NCI-H2227 (cell line): ENCODE measurements around the gene GPX4.
A peak's percentile ranks its signal among the peaks of the same experiment; 100 is the strongest.

Experiments
- DNase-seq: peaks from one replicate; lab custom pipeline; 2025; ENCODE audit not compliant: unreplicated experiment; lab: John Stamatoyannopoulos, UW

GPX4 gene

GRCh38 chr19:1130771-1131717 is 27.2 kb downstream of the GPX4 start:
- DNase-seq, result no peak

DNA sequence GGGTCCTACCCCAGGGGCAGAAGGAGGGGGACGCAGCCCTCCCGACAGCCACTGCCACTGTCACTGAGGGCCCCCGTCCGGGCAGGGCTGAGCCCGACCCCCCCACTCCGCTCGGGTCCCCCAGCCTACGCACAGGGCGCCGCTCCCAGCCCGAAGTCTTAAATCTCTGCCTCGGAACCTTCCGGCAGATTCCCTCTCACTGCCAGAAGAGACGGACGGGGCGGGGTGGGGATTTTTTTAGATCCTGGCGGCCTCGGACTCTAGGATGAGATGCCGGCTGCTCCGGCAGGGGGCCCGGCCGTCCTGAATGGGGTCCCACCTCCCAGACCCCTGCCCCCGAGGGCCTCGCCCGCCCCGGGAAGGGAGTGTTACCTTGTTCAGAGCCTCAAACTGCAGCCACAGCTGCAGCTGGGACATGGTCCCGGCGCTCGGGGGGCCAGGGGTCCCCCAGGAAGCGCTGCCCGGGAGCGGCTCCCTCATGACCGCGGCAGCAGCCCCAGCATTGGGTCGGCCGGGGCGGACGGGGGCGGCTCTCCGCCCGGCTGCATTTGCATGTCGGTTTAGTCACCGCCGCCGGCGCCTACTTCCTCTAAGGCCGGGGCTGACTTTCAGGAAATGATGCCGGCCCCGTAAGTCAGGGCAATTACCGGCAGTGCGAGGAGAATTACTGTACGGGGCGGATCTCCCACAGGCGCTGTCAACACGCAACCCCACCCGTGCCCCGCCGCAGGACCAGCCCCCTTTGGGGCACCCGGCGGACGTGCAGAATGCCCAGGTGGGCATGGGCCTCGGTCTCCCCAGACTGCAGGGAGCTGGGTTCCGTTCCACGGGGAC is 28.1 kb downstream of the GPX4 start:
- DNase-seq, result peak; percentile 60

- no peak for DNase-seq
These were observed 29.0 kb downstream of the GPX4 start for GRCh38 chr19:1132552-1133383.

DNA sequence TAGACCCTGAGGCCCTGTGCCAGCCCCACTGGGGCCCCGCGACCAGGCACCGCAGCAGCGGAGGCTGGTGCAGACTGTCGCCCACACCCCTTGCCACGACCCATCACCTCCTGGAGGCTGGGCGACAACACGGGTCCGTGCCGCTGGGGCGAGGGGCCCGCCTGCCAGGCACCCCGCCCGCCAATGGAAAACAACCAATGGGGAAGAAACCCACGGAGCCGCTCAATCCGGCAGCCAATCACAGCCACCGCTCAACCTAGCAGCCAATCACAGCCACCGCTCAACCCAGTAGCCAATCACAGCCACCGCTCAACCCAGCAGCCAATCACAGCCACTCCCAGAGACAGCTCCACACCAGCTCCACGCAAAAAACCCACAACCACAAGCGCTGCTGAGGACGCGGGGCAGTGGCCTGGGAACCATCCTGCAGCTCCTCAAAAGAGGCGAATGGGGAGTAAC is 29.7 kb downstream of the GPX4 start:
- DNase-seq, result no peak

DNA sequence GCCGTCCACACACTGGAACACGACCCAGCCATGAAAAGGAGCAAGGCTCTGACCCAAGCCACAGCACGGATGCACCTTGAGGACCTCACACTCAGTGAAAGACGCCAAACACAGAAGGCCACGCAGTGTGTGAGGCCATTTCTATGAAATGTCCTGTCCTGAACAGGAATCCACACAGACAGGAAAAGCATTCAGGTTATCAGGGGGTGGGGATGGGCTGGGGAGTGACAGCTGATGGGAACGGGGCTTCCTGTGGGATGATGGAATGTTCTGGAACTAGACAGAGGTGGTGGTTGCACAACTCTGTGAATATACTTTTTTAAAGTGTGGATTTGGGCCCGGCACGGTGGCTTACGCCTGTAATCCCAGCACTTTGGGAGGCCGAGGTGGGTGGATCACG is 30.6 kb downstream of the GPX4 start:
- no peak for DNase-seq

- no peak for DNase-seq
These were observed 31.7 kb downstream of the GPX4 start for GRCh38 chr19:1135454-1135853.

- DNase-seq, result peak; percentile 30
These were observed 32.4 kb downstream of the GPX4 start for GRCh38 chr19:1136201-1136600.

DNA sequence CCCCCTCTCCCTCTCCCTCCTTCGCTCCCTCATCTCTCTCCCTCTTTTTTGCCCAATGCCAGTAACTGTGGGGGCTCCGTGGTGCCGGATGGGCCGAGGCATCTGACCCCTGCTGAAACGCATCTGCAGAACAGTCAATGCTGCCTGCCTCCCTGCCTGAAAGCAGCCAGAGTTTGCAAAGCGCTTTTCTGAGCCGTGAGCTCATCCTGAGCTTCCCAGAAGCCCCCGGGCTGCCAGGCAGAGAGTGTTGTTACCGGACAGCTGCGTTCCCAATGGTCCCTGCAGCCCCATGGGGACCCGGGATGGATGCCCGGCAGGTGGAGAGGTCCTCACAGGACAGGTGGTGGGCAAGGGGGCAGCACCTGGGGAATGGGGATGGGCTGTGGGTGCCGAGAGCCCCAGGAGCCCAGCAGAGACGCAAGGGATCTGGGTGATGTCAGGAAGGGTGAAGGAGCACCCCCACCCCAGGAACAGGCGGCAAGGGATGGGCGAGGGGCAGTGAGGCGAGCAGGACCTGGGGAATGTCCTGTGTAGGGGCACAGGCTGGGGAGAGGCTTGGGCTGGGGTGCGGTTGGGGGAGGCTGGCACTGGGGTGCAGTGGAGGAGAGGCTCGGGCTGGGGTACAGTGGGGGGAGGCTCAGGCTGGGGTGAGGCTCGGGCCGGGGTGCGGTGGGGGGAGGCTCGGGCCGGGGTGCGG is 33.0 kb downstream of the GPX4 start:
- peak; percentile 30 for DNase-seq

DNA sequence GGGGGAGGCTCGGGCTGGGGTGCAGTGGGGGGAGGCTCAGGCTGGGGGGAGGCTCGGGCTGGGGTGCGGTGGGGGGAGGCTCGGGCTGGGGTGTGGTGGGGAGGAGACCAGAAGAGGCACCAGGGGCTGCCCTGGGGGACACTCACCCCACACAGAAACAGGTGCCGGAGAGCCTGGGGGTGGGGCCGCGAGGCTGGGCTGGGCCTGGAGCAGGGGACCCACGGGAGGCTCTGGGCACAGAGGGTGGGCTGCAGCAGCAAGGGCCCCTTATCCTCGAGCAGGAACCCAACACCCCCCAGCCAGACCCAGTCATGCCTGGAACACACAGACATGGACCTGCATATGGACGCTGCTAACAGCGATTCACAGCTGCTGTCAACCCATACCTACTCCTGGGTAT is 34.3 kb downstream of the GPX4 start:
- DNase-seq, result no peak

DNA sequence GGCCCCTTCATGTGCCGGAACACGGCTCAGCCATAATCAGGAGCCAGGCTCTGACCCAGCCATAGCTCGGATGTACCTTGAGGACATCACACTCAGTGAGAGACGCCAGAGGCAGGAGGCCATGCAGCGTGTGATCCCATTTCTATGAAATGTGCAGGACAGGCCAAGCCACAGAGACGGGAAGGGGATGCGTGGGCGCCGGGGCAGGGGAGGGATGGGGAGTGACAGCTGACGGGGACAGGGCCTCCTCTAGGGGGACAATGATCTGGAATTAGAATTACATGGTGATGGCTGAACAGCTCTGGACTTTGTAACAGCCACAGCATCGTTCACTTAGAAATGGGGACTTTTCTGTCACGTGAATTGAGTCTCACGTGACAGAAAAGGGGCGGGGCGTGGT is 35.3 kb downstream of the GPX4 start:
- no peak for DNase-seq

GRCh38 chr19:1140272-1141027 is 36.7 kb downstream of the GPX4 start:
- DNase-seq, result no peak

DNA sequence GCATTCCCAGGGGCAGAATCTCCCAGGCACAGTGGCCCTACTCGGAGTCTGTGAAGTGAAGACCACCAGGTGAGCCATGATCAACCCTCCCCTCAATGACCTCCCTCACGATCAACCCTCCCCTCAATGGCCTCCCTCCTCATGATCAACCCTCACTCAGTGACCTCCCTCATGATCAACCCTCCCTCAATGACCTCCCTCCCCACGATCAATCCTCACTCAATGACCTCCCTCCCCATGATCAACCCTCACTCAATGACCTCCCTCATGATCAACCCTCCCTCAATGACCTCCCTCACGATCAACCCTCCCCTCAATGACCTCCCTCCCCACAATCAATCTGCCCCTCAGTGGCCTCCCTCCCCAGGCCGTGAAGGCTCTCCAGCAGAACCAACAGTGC is 38.1 kb downstream of the GPX4 start:
- no peak for DNase-seq

DNA sequence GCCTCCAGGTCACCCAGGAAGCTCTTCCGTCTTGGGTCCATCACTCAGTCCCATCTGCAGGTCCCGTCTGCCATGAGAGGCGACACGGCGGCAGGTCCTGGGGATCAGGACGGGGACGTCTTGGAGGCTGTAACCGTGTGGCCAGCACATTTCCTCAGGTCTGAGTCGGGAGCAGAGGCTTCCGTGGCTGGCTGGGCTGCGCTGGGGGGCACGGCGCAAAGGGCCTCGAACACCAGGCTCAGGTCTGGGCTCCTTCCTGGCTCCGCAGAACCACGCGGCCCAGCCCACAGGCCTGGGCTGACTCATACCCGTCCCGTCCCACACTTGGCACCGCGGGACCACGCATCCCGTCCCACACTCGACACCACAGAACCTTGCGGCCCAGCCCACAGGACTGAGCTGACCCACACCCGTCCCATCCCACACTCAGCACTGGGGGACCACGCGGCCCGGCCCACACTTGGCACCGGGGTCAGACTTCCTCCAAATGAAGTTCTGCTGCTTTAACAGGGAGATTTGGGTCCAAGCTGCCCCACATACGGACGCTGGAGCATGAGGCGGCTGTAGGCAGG is 40.1 kb downstream of the GPX4 start:
- DNase-seq, result no peak

DNA sequence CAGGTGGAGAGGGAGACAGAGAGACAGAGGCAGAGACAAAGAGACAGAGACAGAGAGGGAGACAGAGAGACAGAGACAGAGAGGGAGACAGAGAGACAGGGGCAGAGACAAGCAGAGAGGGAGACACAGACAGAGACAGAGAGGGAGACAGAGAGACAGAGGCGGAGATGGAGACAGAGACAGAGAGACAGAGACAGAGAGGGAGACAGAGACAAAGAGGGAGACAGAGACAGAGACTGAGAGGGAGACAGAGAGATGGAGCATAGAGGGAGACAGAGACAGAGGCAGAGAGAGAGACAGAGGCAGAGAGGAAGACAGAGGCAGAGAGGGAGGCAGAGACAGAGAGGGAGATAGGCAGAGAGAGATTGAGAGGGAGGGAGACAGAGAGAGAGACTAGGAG is 40.9 kb downstream of the GPX4 start:
- DNase-seq, result no peak

DNA sequence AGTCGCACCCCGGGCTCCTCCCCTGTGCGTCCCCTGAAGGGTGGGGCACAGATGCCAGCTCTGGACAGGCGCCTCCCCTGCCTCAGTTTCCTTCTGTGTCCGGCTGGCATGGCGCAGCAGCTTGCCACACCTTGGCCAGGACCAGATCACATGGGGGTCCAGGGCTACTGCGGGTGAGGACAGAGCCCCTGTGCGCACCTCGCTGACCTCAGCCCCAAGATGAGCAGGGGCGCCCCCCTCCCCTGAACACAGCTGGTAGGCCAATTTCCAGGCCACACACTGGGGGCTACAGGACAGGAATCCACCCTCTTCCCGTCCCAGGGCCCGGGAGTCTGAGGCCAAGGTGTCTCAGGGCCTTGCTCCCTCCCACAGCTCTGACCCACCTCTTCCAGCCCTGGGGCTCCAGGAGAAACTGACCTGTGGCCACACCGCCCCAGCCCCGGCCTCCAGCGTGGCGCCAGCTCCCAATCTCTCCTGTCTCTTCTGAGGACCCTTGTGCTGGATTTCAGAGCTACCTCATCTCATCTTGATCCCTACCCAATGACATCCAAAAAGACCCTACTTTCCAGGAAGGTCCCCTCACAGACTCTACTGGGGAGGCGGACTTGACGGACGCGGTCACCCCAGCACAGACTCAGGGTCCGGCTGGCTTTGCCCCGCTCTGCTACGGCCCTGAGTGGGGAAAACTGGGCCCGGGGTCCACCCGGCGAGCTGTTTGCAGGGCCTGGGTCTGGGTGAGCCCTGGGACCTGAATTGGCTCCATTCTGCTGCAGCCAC is 42.0 kb downstream of the GPX4 start:
- DNase-seq, result no peak

DNA sequence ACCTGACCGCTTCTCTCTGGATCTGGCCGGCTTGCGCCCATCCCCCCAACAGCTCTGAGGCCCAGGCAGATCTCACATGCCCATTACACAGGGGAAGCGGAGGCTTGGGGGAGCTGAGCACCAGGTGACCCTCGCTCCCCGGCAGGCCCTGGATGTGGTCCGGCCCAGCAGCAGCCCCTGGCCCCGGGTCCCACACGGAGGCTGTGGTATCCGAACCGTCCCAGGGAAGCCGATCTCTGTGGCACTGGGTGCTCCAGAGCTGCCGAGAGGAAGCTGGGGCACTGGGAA is 42.6 kb downstream of the GPX4 start:
- DNase-seq, result no peak

DNA sequence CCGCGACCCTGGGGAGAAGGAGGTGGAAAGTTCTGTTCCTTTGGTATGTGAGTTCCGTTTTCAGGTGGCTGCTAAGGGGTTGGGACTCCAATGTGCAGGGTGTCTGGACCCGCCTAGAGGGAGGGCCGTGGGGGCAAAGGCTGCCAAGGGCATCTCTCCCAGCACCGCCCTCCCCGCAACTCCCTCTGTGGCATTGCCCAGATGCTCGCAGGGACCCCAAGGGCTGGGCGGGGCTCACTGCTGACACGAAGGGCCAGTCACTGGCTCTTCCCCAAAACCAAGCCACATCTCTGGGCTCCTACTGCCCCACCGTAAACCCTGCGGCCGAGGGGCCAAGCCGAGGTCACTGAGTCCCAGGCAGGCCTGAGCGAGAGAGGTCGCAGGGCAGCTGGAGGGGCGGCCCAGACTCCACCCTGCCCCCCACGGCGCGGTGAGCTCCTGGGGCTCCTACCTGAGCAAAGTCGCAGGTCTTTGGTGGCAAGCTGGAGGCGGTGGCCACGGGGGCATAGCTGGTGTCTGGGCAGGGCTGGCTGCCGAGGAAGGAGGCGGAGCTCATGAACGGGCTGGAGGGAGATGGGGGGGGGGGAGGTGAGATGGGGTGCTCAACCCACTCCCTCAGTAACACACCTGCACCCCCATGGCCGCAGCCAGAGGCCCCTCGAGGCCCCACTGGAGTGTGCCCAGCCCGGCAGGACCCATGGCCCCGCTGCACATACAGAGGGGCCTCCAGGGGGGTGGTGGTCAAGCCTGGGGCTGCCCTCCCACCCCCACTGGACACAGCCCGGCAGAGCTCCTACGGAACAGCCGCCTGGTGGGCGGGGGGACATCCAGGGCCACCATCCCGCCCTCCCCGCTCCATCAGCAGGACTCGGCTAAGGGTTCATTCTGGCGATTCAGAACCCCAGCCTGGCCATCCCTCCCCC is 43.3 kb downstream of the GPX4 start:
- DNase-seq, result no peak
